Right renal cortex interstitium (tissue), 3 donors: ENCODE data around the gene PRKAR1B. TPM values are rescaled to one million over a fixed set of nuclear protein-coding genes. Genes with fewer than 3 reads are reported as not detected.

Experiments used
- DNase-seq, 3 donors: peaks; one replicate each; pipeline ENCODE4 v3.0.0-alpha.2; 2013; ENCODE audit warnings: low read depth in 3 of 3, low spot score in 2 of 3
- polyA plus RNA-seq, 3 donors: library from polyadenylated mRNA; unstranded; fragments of 120-200 nt; gene quantifications; one replicate each; pipeline ENCODE4 v1.2.1, GENCODE V29; 2013; ENCODE audit not compliant: insufficient read length in 3 of 3

PRKAR1B gene
- polyA plus RNA-seq, 3 donors = 34.9 to 40.7 (median 38.4) TPM

- no peak for DNase-seq
Measured at GRCh38 chr7:528451-528850, 198.6 kb downstream of the PRKAR1B start.

GRCh38 chr7:527723-528122 lies 199.4 kb downstream of the PRKAR1B start:
- DNase-seq = no peak

DNA sequence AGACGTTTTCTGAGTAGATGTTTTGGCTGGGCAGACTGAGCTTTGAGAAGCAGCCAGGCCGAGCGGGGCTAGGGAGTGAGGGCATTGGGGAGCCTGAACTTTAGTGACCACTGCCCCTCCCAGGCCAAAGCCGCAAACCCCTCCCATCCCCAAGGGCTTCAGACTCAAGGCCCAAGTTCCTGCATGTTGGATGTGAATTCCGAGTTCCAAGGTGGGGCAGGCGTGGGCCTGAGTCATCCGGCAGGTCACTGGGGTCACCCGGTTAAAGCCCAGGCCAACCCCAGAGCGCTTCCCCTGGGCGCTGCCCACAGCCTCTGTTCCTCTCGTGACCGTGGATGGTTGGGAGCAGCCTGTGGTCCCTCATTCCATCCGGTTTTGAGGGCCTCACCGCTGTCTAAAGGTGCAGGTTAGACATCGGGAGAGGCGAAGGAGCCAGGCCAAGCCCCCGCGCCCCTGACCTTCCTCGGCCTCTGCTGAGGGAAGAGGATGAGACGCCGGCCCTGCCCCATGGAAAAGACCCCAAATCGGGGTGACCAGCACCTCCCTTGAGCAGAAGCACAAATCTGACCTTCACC lies 200.5 kb downstream of the PRKAR1B start:
- no peak for DNase-seq

DNA sequence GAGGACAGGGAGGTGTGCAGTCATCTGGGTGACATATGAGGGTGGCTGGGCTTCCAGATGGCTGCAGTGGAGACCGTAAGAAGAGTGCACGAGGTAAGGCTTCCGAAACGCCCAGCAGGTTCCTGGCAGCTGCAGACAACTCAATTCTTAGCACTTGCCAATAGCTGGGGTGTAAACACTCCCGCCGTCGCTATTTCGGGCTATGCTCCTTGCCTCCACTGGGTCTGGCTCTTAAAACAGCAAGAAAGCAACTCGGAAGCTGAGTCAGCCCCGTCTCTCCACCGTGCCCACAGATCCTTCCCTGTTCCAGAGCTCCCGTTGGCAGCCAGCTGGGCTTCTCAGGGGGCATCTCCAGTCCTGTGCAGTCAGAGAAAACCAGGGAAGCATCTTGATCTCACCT lies 201.3 kb downstream of the PRKAR1B start:
- no peak for DNase-seq

GRCh38 chr7:524800-525199 lies 202.3 kb downstream of the PRKAR1B start:
- DNase-seq = no peak

- DNase-seq = no peak
Measured at GRCh38 chr7:523347-524336, 203.4 kb downstream of the PRKAR1B start.

- no peak for DNase-seq
Measured at GRCh38 chr7:522951-523314, 204.1 kb downstream of the PRKAR1B start.

GRCh38 chr7:522071-522950 lies 204.8 kb downstream of the PRKAR1B start:
- DNase-seq = no peak

GRCh38 chr7:521221-522070 lies 205.6 kb downstream of the PRKAR1B start:
- no peak for DNase-seq

GRCh38 chr7:520503-521161 lies 206.4 kb downstream of the PRKAR1B start:
- DNase-seq = no peak

DNA sequence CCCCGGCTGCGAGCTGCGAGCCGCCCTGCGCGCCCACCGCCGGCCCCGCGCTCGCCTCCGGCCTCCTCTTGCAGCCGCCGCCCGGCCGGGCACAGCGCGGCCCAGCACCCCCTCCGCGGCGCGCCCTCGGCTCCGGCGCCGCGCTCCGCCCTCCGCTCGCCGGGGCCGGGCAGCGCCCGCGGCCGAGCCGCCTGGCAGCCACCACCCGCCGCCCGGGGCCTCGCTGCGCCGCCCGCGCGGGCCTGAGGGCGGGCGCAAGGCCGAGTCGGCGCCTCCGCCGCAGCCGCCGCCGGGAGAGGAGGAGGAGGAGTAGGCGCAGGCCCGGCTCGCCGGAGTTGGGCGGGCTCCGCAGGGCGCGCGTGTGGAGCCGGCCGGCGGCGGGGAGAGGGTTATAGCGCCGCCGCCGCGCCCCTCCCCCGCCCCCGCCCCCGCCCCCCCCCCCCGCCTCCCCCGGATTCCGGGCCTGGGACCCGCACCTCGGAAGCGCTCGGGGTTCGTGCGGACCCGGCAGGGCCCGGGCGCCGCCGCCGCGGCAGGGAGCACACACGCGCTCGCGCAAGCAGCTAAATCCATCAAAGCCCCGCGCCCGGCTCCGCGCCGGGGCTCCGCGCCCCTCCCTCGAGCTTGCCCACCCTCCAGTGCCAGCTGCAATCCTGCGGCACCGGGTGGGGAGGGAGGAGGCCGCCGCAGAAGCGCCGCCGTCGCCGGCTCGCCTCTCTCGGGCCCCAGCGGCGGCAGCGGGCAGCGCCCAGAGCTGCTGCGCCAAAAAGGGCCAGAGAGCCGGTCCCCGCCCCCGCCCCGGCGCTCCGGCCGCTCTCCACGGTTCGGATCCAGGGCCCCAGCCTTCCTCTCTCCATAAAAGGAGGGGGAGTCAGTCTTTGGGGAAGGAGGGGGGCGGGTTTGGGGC lies 207.3 kb downstream of the PRKAR1B start, which contains the start of gene PDGFA:
Gene PDGFA (minus strand): TSS at position 363 of the 907 bp plus-strand sequence. CDS start 845 bp downstream, outside the sequence.
- no peak for DNase-seq

DNA sequence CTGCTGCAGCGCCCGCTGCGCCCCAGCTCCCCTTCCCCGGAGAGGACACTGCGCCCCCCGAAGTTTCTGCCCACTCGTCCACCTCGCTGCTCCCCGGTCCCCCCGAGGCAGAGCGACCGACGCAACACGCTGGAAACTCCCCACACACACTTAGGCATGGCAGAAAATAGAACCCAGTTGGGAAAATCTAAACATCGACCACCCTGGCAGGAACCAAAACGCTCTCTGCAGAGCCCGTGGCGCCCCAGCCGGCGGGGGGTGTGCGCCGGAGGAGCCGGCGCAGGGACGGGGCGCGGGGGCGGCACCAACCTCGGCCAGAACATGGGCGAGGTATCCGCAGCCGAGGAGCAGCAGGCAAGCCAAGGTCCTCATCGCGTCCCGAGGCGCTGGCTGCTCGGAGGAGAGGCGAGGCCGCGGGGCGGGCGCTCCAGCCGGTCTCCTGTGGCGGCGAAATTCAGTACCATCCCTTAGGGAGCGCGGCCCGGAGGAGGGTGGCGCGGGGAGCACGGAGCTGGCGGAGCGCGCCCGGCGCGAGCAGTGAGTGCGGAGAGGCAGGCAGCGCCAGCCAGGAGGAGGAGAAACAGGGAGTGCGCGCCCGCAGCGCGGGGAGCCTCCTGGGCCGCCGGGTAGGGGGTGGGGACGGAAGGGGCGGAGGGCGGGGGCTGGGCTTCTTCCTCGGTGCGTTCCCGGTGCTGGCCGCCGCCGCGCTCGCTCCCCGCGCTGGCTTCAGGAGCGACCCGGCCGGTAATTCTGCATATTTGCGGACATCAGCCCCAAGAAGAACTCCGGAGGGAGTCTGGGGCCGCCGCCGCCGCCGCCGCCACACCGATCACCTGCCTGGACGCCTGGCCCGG lies 208.2 kb downstream of the PRKAR1B start:
- DNase-seq = no peak

DNA sequence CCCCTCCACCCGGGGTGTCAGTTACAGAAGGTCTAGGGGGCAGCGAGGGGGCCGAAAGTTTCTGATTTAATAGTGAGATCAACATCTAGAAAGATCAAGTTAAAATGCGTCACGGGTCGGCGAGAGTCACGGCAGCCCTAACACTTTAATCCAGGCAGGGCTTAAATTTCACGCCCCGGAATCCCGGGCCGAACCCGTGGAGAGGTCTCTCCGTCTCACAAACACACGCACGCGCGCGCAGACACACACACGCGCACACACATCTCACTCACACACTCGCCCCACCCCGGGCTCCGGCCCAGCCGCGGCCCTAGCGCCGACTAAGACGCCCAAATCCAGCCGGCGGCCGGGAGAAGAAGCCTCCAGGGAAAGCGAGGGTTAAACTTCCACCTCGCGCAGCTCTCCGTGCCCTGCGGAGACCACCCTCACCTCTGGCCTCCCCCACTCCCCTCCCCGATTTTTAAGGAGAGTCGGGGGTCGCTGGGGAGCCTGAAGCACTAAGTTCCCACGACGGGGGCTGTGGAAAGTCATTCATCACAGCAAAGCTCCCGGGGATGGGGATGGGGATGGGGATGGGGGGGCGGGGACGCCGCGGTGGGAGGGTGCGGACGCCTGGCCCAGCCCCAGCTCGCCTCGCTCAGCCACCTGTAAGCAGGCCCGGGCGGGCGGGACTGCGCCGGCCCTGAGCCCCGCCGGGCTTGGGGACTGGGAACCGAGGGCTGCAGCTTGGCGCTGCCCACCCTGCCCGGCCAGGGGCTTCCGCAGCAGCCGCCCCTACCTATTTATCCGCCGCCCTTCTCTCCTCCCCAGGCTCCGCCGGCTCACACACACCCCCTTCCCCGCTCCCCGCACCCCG lies 209.1 kb downstream of the PRKAR1B start:
- no peak for DNase-seq

DNA sequence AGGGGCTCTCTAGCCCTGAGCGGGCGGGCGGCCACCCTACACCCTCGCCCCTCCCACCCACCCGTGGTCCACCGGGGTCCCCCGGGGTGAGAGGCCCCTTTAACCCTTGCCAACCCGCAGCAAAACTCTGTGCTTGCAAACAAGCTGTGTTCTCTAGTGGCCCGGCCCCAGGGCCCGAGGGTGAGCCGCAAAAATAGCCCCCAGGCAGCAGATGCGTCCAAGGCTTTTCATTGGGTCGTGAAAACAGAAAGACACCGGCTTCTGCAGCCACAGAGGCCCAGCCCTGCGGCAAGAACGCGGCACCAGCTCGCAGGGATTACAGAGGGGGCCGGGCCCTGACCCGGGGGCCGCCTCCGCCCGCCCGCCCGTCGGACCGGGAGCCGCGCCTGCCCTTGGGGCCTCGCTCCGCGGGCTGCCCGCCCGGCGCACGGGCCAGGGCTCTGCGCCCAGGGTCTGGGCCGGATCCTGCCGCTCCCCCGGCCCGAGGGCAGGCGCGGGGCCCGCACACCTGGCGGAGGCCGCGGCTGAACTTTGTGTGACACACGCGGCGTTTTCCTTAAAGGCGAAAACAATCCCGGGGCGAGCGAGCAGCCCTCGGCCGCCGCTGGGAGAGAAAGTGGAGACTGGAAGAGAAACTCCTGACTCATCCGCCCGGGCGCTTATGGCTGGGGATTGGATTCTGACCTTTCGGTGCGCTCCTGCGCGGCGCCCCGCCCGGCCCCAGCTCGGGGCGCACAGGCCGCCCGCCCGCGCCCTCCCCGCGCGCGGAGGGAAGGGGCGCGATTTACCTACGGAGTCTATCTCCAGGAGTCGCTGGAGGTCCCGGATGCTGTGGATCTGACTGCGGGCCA lies 210.2 kb downstream of the PRKAR1B start:
- DNase-seq = no peak

- no peak for DNase-seq
Measured at GRCh38 chr7:516216-516605, 210.9 kb downstream of the PRKAR1B start.

GRCh38 chr7:515628-516027 lies 211.5 kb downstream of the PRKAR1B start:
- DNase-seq = no peak
